NB4 (cell line): ENCODE measurements around the gene CHRNA3.

Experiments used
- CTCF ChIP-seq: IDR thresholded peaks from one replicate; pipeline ENCODE4 v1.5.1; 2012; ENCODE audit warnings: low read depth, low read length
- MAX ChIP-seq: IDR thresholded peaks from 2 replicates; pipeline ENCODE4 v1.6.1; 2011; ENCODE audit warnings: low read depth, low read length
- POLR2A ChIP-seq: IDR thresholded peaks from 2 replicates; pipeline ENCODE4 v1.6.1; 2011; ENCODE audit warnings: mild to moderate bottlenecking; ENCODE audit not compliant: insufficient read length; ENCODE audit errors: extremely low read depth

GRCh38 chr15:78630886-78631633, 10.3 kb upstream of the CHRNA3 start:
- TF ChIP-seq MAX (no peak), POLR2A (no peak), CTCF (no peak)
